Neutrophil (primary cell): Measurements from ENCODE around the gene SAMD9L.

ENCODE experiments used
- H3K27ac ChIP-seq: fragments of 200-600 bp; sonication (generic); 2 replicates; pipeline ENCODE4 v1.5.1; 2016; ENCODE audit warnings: mild to moderate bottlenecking, moderate library complexity
- H3K27me3 ChIP-seq: fragments of 200-600 bp; sonication (generic); 2 replicates; pipeline ENCODE4 v1.6.0; 2016; ENCODE audit warnings: mild to moderate bottlenecking
- H3K36me3 ChIP-seq: fragments of 200-600 bp; sonication (generic); 2 replicates; pipeline ENCODE4 v1.5.1; 2017
- H3K4me1 ChIP-seq, 2 experiments: fragments of 200-600 bp in 1 of 2; sonication (generic) in 1 of 2; 1 replicate in 1 of 2; 2 replicates in 1 of 2; pipeline versions ENCODE4 v1.5.1 to v1.6.1; 2013 to 2016; ENCODE audit warnings: low read depth in 1 of 2, low read length in 1 of 2, mild to moderate bottlenecking in 1 of 2, moderate library complexity in 1 of 2; ENCODE audit not compliant: control insufficient read depth in 1 of 2, insufficient read depth in 1 of 2
- H3K4me3 ChIP-seq, 2 experiments: fragments of 200-600 bp in 1 of 2; sonication (generic) in 1 of 2; 1 replicate in 1 of 2; 2 replicates in 1 of 2; pipeline ENCODE4 v1.5.1; 2013 to 2016; ENCODE audit warnings: low read depth in 1 of 2, low read length in 1 of 2, mild to moderate bottlenecking in 1 of 2, moderate library complexity in 1 of 2
- H3K9me3 ChIP-seq: fragments of 200-600 bp; sonication (generic); 2 replicates; pipeline ENCODE4 v1.5.1; 2016
- CTCF ChIP-seq: fragments of 200-600 bp; sonication (generic); IDR thresholded peaks from 2 replicates; pipeline ENCODE4 v1.5.1; 2016; ENCODE audit warnings: antibody characterized with exemption

Gene SAMD9L

GRCh38 chr7:93179173-93179572, 31.0 kb upstream of the SAMD9L start:
- TF ChIP-seq CTCF, result no peak
- peaks cover 56% of the 10 kb centered on the region for H3K27me3 ChIP-seq
- H3K36me3 ChIP-seq, result no peaks in the 10 kb centered on the region
- no peaks in the 10 kb centered on the region for H3K9me3 ChIP-seq
- no peak overlapping the region for H3K27ac ChIP-seq
- no peaks in the 10 kb centered on the region for H3K4me1 ChIP-seq
- no peak overlapping the region for H3K4me3 ChIP-seq

DNA sequence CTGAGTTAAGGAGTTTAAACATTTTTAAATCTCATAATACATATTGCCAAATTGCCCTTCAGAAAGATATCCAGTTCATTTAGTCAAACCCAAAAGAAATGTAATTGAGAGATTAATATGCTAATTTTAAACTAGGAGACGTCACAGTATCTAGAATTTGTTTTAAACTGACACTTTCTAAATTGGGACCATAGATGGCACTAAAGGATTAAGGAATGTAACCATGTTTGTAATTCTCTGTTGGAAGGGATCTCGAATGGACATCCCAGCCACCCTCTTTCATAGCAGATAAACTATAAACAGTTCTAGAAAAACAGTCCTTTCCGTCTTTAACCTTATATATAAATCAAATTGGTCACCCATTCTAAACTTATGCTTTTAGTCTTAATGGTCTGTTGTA, 30.0 kb upstream of the SAMD9L start:
- no peak overlapping the region for H3K27ac ChIP-seq
- H3K27me3 ChIP-seq, result peaks cover 54% of the 10 kb centered on the region
- H3K4me3 ChIP-seq, result no peak overlapping the region
- no peaks in the 10 kb centered on the region for H3K36me3 ChIP-seq
- TF ChIP-seq CTCF, result no peak
- H3K9me3 ChIP-seq, result no peaks in the 10 kb centered on the region
- H3K4me1 ChIP-seq, result no peaks in the 10 kb centered on the region

- peaks cover 42% of the 10 kb centered on the region for H3K27me3 ChIP-seq
- H3K4me3 ChIP-seq, result no peak overlapping the region
- no peaks in the 10 kb centered on the region for H3K9me3 ChIP-seq
- no peaks in the 10 kb centered on the region for H3K4me1 ChIP-seq
- H3K27ac ChIP-seq, result no peak overlapping the region
- no peak for TF ChIP-seq CTCF
- no peaks in the 10 kb centered on the region for H3K36me3 ChIP-seq
Measured at GRCh38 chr7:93176992-93177580, 28.9 kb upstream of the SAMD9L start.

DNA sequence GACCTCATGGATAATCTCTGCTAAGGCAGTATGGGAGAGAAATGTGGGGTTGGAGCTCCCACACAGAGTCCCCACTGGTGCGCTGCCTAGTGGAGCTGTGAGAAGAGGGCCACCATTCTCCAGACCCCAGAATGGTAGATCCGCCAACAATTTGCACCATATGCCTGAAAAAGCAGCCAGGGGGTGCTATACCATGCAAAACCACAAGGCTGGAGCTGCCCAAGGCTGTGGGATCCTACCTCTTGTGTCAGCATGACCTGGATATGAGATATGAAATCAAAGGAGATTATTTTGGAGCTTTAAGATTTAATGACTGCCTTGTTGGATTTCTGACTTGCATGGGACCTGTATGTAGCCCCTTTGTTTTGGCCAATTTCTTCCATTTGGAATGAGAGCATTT, 27.0 kb upstream of the SAMD9L start:
- no peak for TF ChIP-seq CTCF
- H3K9me3 ChIP-seq, result peaks cover 8% of the 10 kb centered on the region
- no peak overlapping the region for H3K27ac ChIP-seq
- H3K36me3 ChIP-seq, result no peaks in the 10 kb centered on the region
- H3K27me3 ChIP-seq, result peaks cover 27% of the 10 kb centered on the region
- no peak overlapping the region for H3K4me3 ChIP-seq
- no peaks in the 10 kb centered on the region for H3K4me1 ChIP-seq

DNA sequence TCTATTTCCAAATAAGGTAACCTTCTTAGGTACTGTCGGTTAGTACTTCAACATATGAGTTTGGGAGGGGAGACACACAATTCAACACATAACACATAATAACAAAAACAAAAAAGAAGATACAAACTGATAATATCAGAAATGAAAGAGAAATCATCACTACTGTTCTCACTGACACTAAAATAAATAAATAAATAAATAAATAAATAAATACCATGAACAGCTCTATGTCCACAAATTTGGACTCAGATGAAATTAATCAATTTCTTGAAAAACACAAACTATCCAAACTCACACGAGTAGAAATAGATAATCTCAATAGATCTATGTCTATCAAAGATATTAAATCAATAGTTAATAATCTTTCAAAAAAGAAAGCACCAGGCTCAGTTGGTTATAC, 24.5 kb upstream of the SAMD9L start:
- H3K27me3 ChIP-seq, result peaks cover 3% of the 10 kb centered on the region
- H3K36me3 ChIP-seq, result no peaks in the 10 kb centered on the region
- H3K27ac ChIP-seq, result no peak overlapping the region
- no peak for TF ChIP-seq CTCF
- H3K9me3 ChIP-seq, result peaks cover 8% of the 10 kb centered on the region
- H3K4me1 ChIP-seq, result no peaks in the 10 kb centered on the region
- H3K4me3 ChIP-seq, result no peak overlapping the region
